ENCODE measurements around the gene DSPP.

GRCh38 chr4:87616268-87616667 lies 7.9 kb downstream of the DSPP start:
- TF ChIP-seq ZNF580 (tag by site-specific recombination; IDR thresholded peaks at IDR 0.05) (no peak), CTCF (tag by site-specific recombination; IDR thresholded peaks at IDR 0.05) (no peak), PRDM2 (tag by site-specific recombination; IDR thresholded peaks at IDR 0.05; ENCODE audit: borderline replicate concordance) (no peak), ZNF837 (tag by site-specific recombination; IDR thresholded peaks at IDR 0.05) (no peak), ZNF776 (tag by site-specific recombination; IDR thresholded peaks at IDR 0.05; ENCODE audit: borderline replicate concordance) (no peak), ZFP69B (tag by site-specific recombination; IDR thresholded peaks at IDR 0.05) (no peak), ZBTB11 (tag by site-specific recombination; conservative IDR thresholded peaks at IDR 0.05; ENCODE audit: low read depth) (no peak), SP2 (tag by site-specific recombination; IDR thresholded peaks at IDR 0.05) (no peak), SP7 (tag by site-specific recombination; IDR thresholded peaks at IDR 0.05) (no peak), ZNF221 (tag by site-specific recombination; IDR thresholded peaks at IDR 0.05; ENCODE audit: borderline replicate concordance) (no peak), TSHZ1 (tag by site-specific recombination; IDR thresholded peaks at IDR 0.05; ENCODE audit: borderline replicate concordance) (no peak)
